GM11168 (cell line): ENCODE measurements around the gene ZNF66.
"Not testable (repeated sequence)": the region's sequence is repeated elsewhere in the genome, so short reads cannot be mapped to it uniquely, and the experiment has no call there.

Experiments
- in situ Hi-C: fragments of 300-500 bp; cut with MboI; formaldehyde crosslinking; loops from one replicate; pipeline ENCODE4 v1.12.0; 2022; ENCODE audit warnings: low sequenced_read_pairs; ENCODE audit not compliant: unreplicated experiment

Gene ZNF66

DNA sequence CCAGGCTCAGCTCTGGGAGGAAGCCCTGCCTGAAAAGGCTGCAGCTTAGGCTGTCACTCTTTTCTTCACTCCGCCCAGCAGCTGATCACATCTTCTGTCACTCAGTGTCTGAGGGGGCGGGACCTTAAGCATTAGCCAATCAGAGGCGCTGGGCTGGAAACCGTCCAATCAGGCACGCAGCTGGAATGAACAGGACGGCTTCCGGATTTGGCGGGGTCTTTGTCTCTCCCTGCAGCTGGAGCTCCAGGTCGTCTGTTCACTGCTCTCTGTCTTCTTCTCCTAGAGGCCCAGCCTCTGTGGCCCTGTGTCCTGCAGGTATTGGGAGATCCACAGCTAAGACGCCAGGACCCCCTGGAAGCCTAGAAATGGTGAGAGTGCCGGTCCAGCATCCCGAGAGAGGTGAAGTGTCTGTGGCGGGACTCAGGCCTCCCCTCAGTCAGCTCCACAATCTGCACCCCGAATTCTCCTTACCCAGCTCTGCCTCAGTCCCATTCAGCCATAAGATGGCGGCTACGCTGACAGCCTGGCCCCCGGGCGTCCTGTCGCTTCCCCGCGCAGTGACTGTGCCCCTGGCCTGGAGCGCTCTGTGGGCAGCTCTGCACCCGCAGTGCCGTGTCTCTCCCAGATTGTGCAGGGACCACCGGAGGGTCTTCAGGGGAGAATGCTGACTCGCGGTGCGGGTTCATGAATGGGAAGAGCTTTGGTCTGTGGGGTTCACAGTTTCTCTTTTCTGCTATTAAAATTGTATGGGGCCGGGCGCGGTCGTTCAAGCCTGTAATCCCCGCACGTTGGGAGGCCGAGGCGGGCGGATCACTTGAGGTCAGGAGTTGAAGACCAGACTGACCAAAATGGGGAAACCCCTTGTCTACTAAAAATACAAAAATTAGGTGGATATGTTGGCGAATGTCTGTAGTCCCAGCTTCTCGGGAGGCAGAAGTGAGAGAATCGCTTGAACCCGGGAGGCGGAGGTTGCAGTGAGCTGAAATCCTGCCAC lies at the start of gene ZNF66:
Gene ZNF66 (plus strand): TSS at position 222 of the 994 bp plus-strand sequence. CDS start 144 bp downstream, at position 366.
- in situ Hi-C loops: no loop called here

DNA sequence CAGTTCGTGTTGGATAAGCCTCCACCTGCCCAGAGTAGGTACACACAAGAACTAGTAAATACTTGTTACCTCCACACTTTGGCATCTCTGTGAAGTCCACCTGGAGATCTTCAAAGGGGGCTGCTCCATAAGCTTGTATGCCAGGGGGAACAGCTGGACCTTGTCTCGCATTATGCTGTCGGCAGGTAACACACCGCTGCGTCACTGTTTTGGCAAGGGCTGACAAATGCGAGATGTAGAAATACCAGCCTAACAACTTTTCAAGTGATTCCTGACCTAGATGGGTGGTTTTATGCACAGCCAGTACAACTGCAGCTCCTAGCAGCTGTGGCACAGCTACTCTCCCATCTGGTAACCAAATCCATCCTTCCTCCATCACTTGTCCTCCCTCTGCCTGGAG lies 25.9 kb upstream of the ZNF66 start:
- in situ Hi-C loops: not testable (repeated sequence)

DNA sequence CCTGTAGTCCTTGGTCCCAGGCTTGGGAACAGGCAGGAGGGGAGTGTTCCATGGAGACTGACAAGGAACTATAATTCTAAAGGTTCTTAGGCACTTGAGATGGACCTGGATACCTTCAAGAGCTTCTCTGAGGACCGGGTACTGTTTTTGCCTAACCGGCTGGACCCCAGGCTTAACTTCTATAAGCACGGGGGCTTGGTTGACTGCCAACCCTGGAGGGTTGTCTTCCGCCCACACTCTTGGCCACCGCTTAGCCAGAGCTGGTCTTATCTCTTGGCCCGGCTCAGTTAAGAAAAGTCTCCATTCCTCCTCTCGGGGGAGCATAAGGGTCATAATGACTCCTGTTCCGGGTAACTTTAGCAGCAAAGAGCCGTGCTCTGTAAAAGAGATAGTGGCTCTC lies 23.8 kb upstream of the ZNF66 start:
- in situ Hi-C loops: not testable (repeated sequence)

DNA sequence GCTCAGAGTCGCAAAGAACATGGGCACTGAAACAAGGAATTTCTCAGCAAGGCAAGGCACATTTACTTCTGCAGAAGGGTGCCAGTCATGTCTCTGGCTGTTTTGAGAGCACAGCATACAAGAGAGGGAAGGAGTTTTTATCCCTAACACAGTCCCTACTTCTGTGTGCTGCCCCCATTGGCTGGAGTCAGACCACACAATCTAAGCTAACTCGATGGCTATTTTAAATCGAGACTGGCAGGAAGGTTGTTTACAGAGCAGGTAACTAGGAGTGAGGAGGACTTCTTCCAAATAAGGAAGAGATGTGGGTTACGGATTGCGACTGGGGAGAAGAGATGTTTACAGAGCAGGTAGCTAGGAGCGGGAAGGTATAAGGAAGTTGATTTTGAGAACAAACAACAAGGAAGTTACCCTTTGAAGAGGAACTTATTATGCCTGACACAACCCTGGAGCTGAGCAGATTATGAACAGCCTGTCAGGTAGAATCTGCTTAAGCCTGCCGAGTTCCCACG lies 6.8 kb upstream of the ZNF66 start:
- in situ Hi-C loops: not testable (repeated sequence)

DNA sequence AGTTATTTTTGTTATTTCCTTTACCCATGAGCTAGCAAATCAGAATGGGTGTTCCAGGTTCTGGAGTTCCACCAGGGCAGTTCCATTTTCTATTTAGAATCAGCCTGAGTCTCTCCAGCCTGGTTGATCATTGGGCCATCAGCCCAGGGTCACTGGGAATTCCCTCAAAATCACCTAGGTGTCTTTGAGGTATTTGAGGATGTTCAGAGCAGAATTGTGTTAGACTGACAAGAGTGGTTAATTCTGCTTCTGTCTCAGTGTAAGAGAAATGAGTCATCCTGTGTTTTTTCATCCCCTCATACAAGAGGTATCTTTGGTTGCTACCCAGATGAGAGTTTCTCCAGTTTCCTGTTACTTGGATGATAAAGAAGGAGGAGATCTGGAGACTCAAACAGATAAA lies 11.7 kb downstream of the ZNF66 start:
- in situ Hi-C loops: no loop called here

DNA sequence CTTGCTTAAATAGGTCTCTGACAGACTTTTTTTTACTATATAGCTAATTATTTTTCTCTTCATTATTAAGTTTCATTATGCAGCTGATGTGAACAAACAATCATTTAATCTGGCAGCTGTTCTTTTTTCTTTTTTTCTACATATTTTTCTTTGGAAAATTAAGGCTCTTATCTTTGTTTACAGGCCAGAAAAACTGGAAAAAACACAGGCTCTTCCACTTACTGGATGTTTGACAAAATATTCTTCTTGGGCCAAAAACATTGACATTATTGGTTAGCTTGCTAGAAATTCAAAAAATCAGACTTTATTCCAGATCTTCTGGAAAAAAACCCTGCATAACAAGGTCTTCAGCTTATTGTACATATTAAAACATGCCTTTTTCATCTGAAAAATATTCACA lies 15.7 kb downstream of the ZNF66 start:
- in situ Hi-C loops: no loop called here

DNA sequence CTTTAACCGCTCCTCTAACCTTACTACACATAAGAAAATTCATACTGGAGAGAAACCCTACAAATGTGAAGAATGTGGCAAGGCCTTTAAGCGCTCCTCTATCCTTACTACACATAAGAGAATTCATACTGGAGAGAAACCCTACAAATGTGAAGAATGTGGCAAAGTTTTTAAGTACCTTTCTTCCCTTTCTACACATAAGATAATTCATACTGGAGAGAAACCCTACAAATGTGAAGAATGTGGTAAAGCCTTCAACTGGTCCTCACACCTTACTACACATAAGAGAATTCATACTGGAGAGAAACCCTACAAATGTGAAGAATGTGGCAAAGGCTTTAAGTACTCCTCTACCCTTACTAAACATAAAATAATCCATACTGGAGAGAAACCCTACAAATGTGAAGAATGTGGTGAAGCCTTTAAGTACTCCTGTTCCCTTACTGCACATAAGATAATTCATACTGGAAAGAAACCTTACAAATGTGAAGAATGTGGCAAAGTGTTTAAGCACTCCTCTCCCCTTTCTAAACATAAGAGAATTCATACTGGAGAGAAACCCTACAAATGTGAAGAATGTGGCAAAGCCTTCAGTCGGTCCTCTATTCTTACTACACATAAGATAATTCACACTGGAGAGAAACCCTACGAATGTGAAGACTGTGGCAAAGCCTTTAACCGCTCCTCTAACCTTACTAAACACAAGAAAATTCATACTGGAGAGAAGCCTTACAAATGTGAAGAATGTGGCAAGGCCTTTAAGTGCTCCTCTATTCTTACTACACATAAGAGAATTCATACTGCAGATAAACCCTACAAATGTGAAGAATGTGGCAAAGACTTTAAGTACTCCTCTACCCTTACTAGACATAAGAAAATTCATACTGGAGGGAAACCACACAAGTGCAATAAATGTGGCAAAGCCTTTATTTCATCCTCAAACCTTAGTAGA lies 30.5 kb downstream of the ZNF66 start:
- in situ Hi-C loops: not testable (repeated sequence)

DNA sequence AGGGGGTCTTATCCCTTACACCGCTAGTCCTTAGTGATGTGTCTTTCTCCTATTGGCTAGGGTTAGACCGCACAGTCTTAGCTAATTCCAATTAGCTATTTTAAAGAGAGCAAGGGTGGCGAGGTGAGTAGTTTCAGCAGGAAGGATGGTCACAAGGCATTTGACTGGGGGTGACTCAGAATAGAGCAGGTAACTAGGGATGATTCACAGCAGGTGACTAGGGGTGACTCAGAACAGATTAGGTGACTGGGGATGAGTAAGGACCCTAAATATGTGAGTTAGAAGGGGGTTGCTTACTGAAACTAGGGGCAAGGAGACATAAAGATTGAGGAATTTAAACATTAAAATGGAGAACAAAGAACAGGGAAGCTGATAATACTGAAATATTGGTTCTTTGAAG lies 64.3 kb downstream of the ZNF66 start:
- in situ Hi-C loops: no loop called here
